Chondrocyte (in vitro differentiated cells): ENCODE data around the gene THRB. TPM values are rescaled to one million over a fixed set of nuclear protein-coding genes. Genes with fewer than 3 reads are reported as not detected.

Experiments used
- DNase-seq: peaks from one replicate; pipeline ENCODE4 v3.0.0; 2021; ENCODE audit warnings: mixed read lengths, low spot score
- H3K27ac Mint-ChIP-seq: one replicate; pipeline ENCODE4 v1.8.0; 2021; ENCODE audit warnings: mild to moderate bottlenecking, moderate library complexity, mixed read lengths; ENCODE audit not compliant: unreplicated experiment
- H3K27me3 Mint-ChIP-seq: 2 replicates; pipeline ENCODE4 v1.8.0; 2021; ENCODE audit warnings: low read depth, mixed read lengths
- H3K36me3 Mint-ChIP-seq: 2 replicates; pipeline ENCODE4 v1.8.0; 2021; ENCODE audit warnings: low read depth, mixed read lengths
- H3K4me1 Mint-ChIP-seq: 2 replicates; pipeline ENCODE4 v1.8.0; 2021; ENCODE audit warnings: low read depth, mild to moderate bottlenecking, mixed read lengths
- H3K4me3 Mint-ChIP-seq: one replicate; pipeline ENCODE4 v1.8.0; 2021; ENCODE audit warnings: mild to moderate bottlenecking, moderate library complexity, mixed read lengths; ENCODE audit not compliant: unreplicated experiment
- H3K9me3 Mint-ChIP-seq: 2 replicates; pipeline ENCODE4 v1.8.0; 2021; ENCODE audit warnings: low read depth, mixed read lengths
- total RNA-seq: library from RNA; stranded (reverse); gene quantifications from 3 replicates; pipeline ENCODE4 v1.2.1, GENCODE V29; 2021
- TF ChIP-seq, protein P1 (sequence below): fragments of 200-600 bp; sonication (generic); IDR thresholded peaks from 2 replicates; pipeline ENCODE4 v1.5.0; 2021; ENCODE audit warnings: antibody characterized with exemption, mild to moderate bottlenecking, moderate library complexity

The THRB gene
- total RNA-seq, 1 donor from 2014 or later: 3.8 TPM

GRCh38 chr3:24272875-24273274 lies 221.8 kb downstream of the THRB start:
- DNase-seq: no peak
- Mint-ChIP-seq H3K27ac (no peak overlapping the region), H3K36me3 (peaks cover 2% of the 10 kb centered on the region)

DNA sequence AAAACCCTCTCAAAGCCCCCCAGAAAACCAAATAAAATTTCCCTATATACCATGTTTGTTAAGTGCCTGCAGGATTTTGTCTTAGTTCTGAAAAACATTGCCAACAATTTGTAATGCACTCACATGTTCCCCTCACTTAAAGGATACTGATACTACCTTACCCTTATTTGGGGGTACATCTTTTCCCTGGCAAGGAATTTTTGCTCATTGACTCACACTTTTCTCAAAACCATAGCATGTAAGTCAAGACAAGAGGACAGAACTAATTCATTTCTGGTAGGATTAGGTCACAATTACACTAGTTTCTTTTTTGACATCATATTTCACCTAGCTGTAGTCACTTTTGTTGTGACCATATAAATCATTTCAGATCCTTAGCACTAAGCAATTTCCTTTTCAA lies 222.2 kb downstream of the THRB start:
- Mint-ChIP-seq H3K4me1 (no peaks in the 10 kb centered on the region), H3K9me3 (no peaks in the 10 kb centered on the region), H3K4me3 (no peak overlapping the region), H3K27me3 (peaks cover 1% of the 10 kb centered on the region), H3K36me3 (peaks cover 2% of the 10 kb centered on the region), H3K27ac (no peak overlapping the region)
- no peak for DNase-seq
- TF ChIP-seq, protein P1, sequence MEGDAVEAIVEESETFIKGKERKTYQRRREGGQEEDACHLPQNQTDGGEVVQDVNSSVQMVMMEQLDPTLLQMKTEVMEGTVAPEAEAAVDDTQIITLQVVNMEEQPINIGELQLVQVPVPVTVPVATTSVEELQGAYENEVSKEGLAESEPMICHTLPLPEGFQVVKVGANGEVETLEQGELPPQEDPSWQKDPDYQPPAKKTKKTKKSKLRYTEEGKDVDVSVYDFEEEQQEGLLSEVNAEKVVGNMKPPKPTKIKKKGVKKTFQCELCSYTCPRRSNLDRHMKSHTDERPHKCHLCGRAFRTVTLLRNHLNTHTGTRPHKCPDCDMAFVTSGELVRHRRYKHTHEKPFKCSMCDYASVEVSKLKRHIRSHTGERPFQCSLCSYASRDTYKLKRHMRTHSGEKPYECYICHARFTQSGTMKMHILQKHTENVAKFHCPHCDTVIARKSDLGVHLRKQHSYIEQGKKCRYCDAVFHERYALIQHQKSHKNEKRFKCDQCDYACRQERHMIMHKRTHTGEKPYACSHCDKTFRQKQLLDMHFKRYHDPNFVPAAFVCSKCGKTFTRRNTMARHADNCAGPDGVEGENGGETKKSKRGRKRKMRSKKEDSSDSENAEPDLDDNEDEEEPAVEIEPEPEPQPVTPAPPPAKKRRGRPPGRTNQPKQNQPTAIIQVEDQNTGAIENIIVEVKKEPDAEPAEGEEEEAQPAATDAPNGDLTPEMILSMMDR: no peak

More at GRCh38 chr3:24272875-24273274, 221.8 kb downstream of the THRB start:
- H3K27me3 Mint-ChIP-seq: peaks cover 1% of the 10 kb centered on the region
- no peaks in the 10 kb centered on the region for H3K4me1 Mint-ChIP-seq
- no peak overlapping the region for H3K4me3 Mint-ChIP-seq
- no peaks in the 10 kb centered on the region for H3K9me3 Mint-ChIP-seq
- TF ChIP-seq, protein P1: no peak

- no peak for DNase-seq
- TF ChIP-seq, protein P1: no peak
- Mint-ChIP-seq H3K36me3 (no peaks in the 10 kb centered on the region), H3K27me3 (no peaks in the 10 kb centered on the region), H3K9me3 (no peaks in the 10 kb centered on the region), H3K27ac (no peak overlapping the region), H3K4me1 (no peaks in the 10 kb centered on the region), H3K4me3 (no peak overlapping the region)
Observed at GRCh38 chr3:24271228-24271627, 223.4 kb downstream of the THRB start.

DNA sequence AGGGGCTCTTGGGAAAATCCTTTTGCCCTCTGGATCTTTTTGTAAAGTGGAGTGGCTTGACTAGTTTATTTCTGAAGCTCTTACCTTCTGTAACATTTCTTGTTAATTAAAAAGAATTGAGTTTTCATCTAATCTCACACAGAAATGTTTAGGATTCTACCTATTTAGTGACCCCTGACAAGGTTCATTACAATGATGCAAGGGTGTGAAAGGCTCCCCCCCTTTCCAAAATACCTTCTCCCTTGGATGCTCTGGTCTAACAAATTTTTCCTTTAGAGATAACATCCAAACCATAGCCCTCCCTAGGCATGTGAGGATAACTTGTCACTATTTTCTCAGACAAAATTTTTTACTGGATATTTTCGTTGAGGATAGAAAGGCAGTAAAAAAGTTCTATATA lies 223.9 kb downstream of the THRB start:
- no peaks in the 10 kb centered on the region for H3K9me3 Mint-ChIP-seq
- H3K27me3 Mint-ChIP-seq: no peaks in the 10 kb centered on the region
- TF ChIP-seq, protein P1: no peak

DNA sequence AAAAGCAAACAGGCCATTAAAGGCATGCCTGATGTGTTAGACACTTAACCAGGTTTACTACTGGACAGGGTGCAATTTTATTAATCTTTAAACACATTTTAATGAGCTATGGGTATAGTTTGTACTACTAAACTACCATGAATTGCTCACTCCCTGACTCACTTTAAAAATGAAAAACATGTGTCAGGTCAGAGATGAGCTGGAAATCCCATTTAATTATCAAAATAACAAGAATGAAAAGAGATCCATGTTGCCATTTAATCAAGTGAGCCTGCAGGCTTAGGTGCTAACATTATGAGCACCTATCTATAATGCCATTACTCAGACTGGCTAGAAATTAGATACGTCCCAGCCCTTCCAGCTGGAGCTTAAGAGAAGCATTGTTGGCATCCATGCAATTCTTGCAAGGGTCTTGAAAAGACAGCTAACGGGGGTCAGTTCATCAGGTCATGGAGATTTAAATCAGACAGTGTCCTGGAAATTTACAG lies 224.4 kb downstream of the THRB start:
- no peaks in the 10 kb centered on the region for H3K36me3 Mint-ChIP-seq
- TF ChIP-seq, protein P1: no peak
- H3K4me3 Mint-ChIP-seq: no peak overlapping the region
- no peak for DNase-seq
- H3K9me3 Mint-ChIP-seq: no peaks in the 10 kb centered on the region
- no peak overlapping the region for H3K27ac Mint-ChIP-seq
- H3K4me1 Mint-ChIP-seq: no peaks in the 10 kb centered on the region
- H3K27me3 Mint-ChIP-seq: no peaks in the 10 kb centered on the region

More for the DNA sequence above, 223.9 kb downstream of the THRB start:
- Mint-ChIP-seq H3K4me3 (no peak overlapping the region), H3K27ac (no peak overlapping the region), H3K36me3 (no peaks in the 10 kb centered on the region), H3K4me1 (no peaks in the 10 kb centered on the region)
- DNase-seq: no peak
